PC-3 (cell line): ENCODE data around the gene GSG1. TPM values are rescaled to one million over a fixed set of nuclear protein-coding genes. Genes with fewer than 3 reads are reported as not detected.

ENCODE experiments used
- ATAC-seq: fragments of 200-7000 bp; cut with Tn5 transposase; 2 replicates; pipeline ENCODE4 v1.9.1; 2020; ENCODE audit warnings: mild to moderate bottlenecking, moderate library complexity
- BruUV-seq: library from RNA; stranded (reverse); fragments of 400-500 nt; replicated peaks from 2 replicates; lab custom pipeline; 2021; lab: Mats Ljungman, UMichigan
- CTCF ChIA-PET: fragments of 300-600 bp; sonication (Branson Sonifier 250); formaldehyde crosslinking; loops from one replicate; lab custom pipeline; 2022; ENCODE audit warnings: antibody characterized with exemption; lab: Charles Lee
- POLR2A ChIA-PET: fragments of 300-600 bp; sonication (Branson Sonifier 250); formaldehyde crosslinking; loops from one replicate; lab custom pipeline; 2022; ENCODE audit warnings: antibody characterized with exemption; ENCODE audit not compliant: unreplicated experiment; lab: Charles Lee
- DNase-seq: peaks from one replicate; pipeline ENCODE4 v3.0.0-alpha.2; 2015
- H2AFZ ChIP-seq: fragments of 300-600 bp; sonication (generic); 2 replicates; pipeline ENCODE4 v1.6.0; 2016; ENCODE audit warnings: antibody characterized with exemption, low read length
- H3F3A ChIP-seq: fragments of 300-600 bp; sonication (generic); one replicate; pipeline ENCODE4 v1.6.0; 2017; ENCODE audit warnings: antibody characterized with exemption, low read length, control low read depth, mild to moderate bottlenecking; ENCODE audit not compliant: unreplicated experiment
- H3K27ac ChIP-seq: fragments of 300-600 bp; sonication (generic); 2 replicates; pipeline ENCODE4 v1.5.1; 2016; ENCODE audit warnings: mild to moderate bottlenecking, low read length
- H3K27me3 ChIP-seq: fragments of 300-600 bp; sonication (generic); 2 replicates; pipeline ENCODE4 v1.6.1; 2016; ENCODE audit warnings: low read length, mixed read lengths
- H3K36me3 ChIP-seq: fragments of 300-600 bp; sonication (generic); 2 replicates; pipeline ENCODE4 v1.6.1; 2016; ENCODE audit warnings: low read depth, mixed run types, low read length, mixed read lengths
- H3K4me1 ChIP-seq: fragments of 300-600 bp; sonication (generic); 2 replicates; pipeline ENCODE4 v1.5.1; 2016; ENCODE audit warnings: low read length; ENCODE audit not compliant: insufficient read depth
- H3K4me2 ChIP-seq: fragments of 300-600 bp; sonication (generic); 2 replicates; pipeline ENCODE4 v1.6.0; 2016; ENCODE audit warnings: low read length
- H3K4me3 ChIP-seq: fragments of 300-600 bp; sonication (generic); 2 replicates; pipeline ENCODE4 v1.5.1; 2016; ENCODE audit warnings: mild to moderate bottlenecking, low read length, mixed read lengths
- H3K79me2 ChIP-seq: fragments of 300-600 bp; sonication (generic); 2 replicates; pipeline ENCODE4 v1.6.1; 2017; ENCODE audit warnings: low read length, mixed read lengths
- H3K9ac ChIP-seq: fragments of 300-600 bp; sonication (generic); 2 replicates; pipeline ENCODE4 v1.6.0; 2016; ENCODE audit warnings: mild to moderate bottlenecking, low read length
- H3K9me2 ChIP-seq: fragments of 300-600 bp; sonication (generic); replicated peaks from 2 replicates; pipeline ENCODE4 v1.6.1; 2016; ENCODE audit warnings: mixed run types, low read length, mixed read lengths
- H3K9me3 ChIP-seq: fragments of 300-600 bp; sonication (generic); 2 replicates; pipeline ENCODE4 v1.6.1; 2016; ENCODE audit warnings: low read length, mixed read lengths
- H4K20me1 ChIP-seq: fragments of 300-600 bp; sonication (generic); 2 replicates; pipeline ENCODE4 v1.6.1; 2016; ENCODE audit warnings: low read length, mixed read lengths
- EZH2 ChIP-seq: fragments of 300-600 bp; sonication (generic); IDR thresholded peaks from one replicate; pipeline ENCODE4 v1.6.1; 2017; ENCODE audit warnings: antibody characterized with exemption, mild to moderate bottlenecking, low read length; ENCODE audit not compliant: unreplicated experiment
- EZH2phosphoT487 ChIP-seq: fragments of 300-600 bp; sonication (generic); IDR thresholded peaks from 2 replicates; pipeline ENCODE4 v1.6.1; 2018; ENCODE audit warnings: mild to moderate bottlenecking, antibody characterized with exemption, low read length, borderline replicate concordance
- intact Hi-C: fragments of 100-400 bp; cut with micrococcal nuclease; formaldehyde crosslinking; loops from 2 replicates; pipeline ENCODE4 v1.9.0; 2023
- total RNA-seq: library from RNA; depleted of rRNA; stranded (reverse); fragments of >200 nt; gene quantifications from 2 replicates; pipeline ENCODE4 v1.2.3, GENCODE V29; 2014
- TF ChIP-seq, protein P1 (sequence below): fragments of 300-600 bp; sonication (generic); conservative IDR thresholded peaks from 2 replicates; pipeline ENCODE4 v1.5.1; 2017; ENCODE audit warnings: antibody characterized with exemption, low read depth, mild to moderate bottlenecking, low read length

GSG1 gene
- total RNA-seq, 1 experiment from 2014 or later: 0.77 TPM

DNA sequence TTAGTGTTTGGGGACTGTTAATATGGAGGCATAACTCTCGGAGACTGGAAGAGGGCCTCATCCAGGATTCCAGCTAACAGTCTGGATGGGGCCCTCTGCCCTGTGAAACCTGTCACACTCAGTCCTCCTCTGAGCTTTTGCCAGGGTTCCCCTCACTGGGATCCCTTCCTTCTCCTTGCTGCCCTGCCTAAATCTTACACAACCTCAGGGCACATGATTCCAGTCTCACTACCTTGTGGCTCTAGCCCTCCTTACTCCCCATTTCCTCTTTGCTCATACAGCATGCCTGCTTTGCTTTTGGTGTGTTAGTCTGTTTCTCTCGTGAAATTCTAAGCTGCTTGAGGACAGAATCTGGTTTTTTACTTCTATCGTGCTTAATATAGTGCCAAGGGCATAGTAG is 942 bp upstream of the GSG1 start:
- Histone ChIP-seq H4K20me1 (no peaks in the 10 kb centered on the region), H3K79me2 (no peaks in the 10 kb centered on the region), H3K36me3 (no peaks in the 10 kb centered on the region), H3K27me3 (no peaks in the 10 kb centered on the region), H3K27ac (no peak overlapping the region), H2AFZ (no peak overlapping the region), H3K9me3 (no peaks in the 10 kb centered on the region), H3K4me3 (no peak overlapping the region), H3K4me1 (peaks cover 40% of the 10 kb centered on the region), H3F3A (peaks cover 13% of the 10 kb centered on the region), H3K9ac (no peak overlapping the region), H3K4me2 (no peak overlapping the region), H3K9me2 (no peaks in the 10 kb centered on the region)
- DNase-seq: no peak
- BruUV-seq: no TSS peak
- intact Hi-C loops: no loop called here
- POLR2A ChIA-PET: no interaction called here
- ATAC-seq: no peak
- CTCF ChIA-PET: no interaction called here
- TF ChIP-seq, protein P1, sequence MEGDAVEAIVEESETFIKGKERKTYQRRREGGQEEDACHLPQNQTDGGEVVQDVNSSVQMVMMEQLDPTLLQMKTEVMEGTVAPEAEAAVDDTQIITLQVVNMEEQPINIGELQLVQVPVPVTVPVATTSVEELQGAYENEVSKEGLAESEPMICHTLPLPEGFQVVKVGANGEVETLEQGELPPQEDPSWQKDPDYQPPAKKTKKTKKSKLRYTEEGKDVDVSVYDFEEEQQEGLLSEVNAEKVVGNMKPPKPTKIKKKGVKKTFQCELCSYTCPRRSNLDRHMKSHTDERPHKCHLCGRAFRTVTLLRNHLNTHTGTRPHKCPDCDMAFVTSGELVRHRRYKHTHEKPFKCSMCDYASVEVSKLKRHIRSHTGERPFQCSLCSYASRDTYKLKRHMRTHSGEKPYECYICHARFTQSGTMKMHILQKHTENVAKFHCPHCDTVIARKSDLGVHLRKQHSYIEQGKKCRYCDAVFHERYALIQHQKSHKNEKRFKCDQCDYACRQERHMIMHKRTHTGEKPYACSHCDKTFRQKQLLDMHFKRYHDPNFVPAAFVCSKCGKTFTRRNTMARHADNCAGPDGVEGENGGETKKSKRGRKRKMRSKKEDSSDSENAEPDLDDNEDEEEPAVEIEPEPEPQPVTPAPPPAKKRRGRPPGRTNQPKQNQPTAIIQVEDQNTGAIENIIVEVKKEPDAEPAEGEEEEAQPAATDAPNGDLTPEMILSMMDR: no peak
- TF ChIP-seq EZH2phosphoT487 (no peak), EZH2 (no peak)

DNA sequence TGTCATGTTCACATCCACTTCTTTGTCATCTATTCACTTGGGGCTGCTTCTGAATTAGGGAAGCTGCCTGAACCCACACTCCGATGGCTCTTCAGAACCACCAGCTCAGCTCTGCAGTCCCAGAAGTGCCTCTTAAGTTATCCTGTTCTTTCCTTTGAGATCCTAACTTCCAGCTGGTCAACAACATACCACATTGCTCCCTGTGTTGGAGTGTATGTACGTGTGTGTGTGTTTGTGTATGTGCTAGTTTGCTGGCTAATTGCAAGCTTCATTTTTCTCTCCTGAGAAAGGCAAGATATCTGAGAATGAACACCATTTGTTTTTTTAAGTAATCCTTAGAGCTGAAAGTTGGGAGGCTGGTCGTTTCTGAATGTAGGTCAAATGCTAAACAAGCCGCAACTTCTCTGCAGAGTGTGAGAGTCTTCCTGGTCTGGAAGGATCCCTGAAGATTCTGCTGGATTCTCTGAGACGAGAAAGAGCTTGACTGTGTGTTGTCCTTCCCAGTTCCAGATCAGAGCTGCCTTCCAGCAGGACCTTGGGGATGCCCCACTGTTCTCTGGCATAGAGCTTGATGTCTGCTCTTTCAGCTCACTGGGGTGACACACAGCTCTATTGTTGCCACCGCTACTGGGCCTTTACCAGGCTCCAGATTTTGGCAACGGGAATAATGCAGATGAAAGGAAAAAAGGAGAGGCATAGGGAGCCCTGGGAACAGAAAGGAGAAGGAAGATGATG is 839 bp downstream of the GSG1 start:
- peaks cover 18% of the 10 kb centered on the region for H3F3A ChIP-seq
- intact Hi-C loops: loop anchor here (1.0 kb wide), 1 partner anchor 25 kb away; no protein-coding TSS in a partner anchor
- H3K9me3 ChIP-seq: no peaks in the 10 kb centered on the region
- POLR2A ChIA-PET: interaction anchor here (0.5 to 1.1 kb wide), 8 partner anchors 25 to 123 kb away, joined by 3 to 11 read pairs (median 6); partner anchors contain the start of gene EMP1
- TF ChIP-seq, protein P1: no peak
- TF ChIP-seq EZH2phosphoT487 (no peak), EZH2 (no peak)
- no peak for ATAC-seq
- H3K4me1 ChIP-seq: peaks cover 52% of the 10 kb centered on the region
- H4K20me1 ChIP-seq: no peaks in the 10 kb centered on the region
- DNase-seq: no peak
- H3K9ac ChIP-seq: peak overlapping the region; percentile 48
- H3K4me3 ChIP-seq: peak overlapping the region; percentile 6; the same call in 1 of the 2 replicates
- no TSS peak for BruUV-seq
- H3K79me2 ChIP-seq: no peaks in the 10 kb centered on the region
- peak overlapping the region; percentile 99 for H3K27ac ChIP-seq
- H3K9me2 ChIP-seq: no peaks in the 10 kb centered on the region
- H2AFZ ChIP-seq: no peak overlapping the region
- H3K27me3 ChIP-seq: no peaks in the 10 kb centered on the region
- H3K36me3 ChIP-seq: no peaks in the 10 kb centered on the region
- CTCF ChIA-PET: no interaction called here
- peak overlapping the region; percentile 98 for H3K4me2 ChIP-seq
